Erythroblast (primary cell): ENCODE data around the gene ATAT1.

ENCODE experiments used
- GATA1 ChIP-seq: IDR thresholded peaks from 2 replicates; pipeline ENCODE4 v1.6.1; 2011; ENCODE audit warnings: low read depth, mild to moderate bottlenecking, control low read depth, low read length, moderate library complexity
- POLR2A ChIP-seq: IDR thresholded peaks from 2 replicates; pipeline ENCODE4 v1.6.1; 2011; ENCODE audit warnings: mild to moderate bottlenecking, low read length

DNA sequence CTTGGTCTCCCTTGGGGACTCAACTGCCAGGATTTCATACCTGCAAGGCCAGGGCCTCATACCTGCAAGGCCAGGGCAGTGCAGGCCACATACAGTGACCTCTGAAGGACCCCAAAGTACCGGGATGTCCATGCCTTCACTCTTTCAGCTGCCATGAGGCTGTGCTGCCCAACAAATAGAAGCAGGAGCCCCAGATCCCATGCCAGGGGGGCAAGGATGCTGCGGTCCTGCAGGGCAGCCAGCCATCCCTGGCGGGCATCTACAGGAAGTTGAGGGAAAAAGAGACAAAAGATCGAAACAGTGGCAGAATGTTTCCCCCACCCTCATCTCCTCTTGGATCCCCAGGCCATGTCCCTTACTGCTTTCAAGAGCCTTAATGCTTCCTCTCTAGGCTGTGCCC, 63.3 kb downstream of the ATAT1 start:
- TF ChIP-seq POLR2A: no peak
- TF ChIP-seq GATA1: no peak
